Dedifferentiated amniotic fluid mesenchymal stem cell (primary cell): ENCODE data around the gene PRKCD.
A peak's percentile ranks its signal among the peaks of the same experiment; 100 is the strongest.

ENCODE experiments used
- DNase-seq: peaks from one replicate; pipeline ENCODE4 v3.0.0-alpha.2; 2016; ENCODE audit errors: extremely low spot score

Gene PRKCD

DNA sequence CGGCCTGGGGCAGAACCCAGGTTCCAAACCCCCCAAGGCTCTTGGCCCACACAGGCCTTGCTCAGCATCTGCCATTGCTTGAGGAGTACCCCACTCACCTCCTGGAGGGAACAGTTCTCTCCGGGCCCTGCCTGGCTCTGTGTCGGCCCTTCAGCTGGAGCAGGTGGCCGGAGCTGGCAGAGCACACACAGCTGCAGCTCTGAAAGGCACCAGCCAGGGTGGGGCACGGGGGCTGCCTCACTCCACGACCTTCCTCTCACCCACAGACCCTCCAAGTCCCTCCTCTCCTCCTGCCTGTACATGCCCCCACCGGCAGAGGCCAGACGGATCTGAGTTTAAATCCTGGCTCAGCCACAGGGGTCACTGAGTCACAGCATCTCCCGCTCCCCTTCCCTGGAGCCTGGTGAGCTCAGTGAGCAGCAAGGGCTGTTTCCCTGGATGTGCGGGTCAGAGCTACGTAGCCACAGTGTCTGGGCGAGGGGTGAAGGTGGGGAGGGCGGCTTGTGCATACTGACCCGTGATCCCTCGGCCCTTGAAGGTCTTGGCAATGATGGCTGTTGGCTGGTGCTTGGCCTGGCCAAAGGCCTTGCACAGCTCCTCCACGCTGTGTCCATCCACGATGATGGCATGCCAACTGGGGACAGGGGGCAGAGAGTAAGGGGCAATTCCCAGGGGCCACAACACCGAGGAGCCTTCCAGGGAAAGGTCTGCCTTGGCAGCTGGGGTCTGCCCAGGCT, 71.8 kb downstream of the PRKCD start:
- no peak for DNase-seq

DNA sequence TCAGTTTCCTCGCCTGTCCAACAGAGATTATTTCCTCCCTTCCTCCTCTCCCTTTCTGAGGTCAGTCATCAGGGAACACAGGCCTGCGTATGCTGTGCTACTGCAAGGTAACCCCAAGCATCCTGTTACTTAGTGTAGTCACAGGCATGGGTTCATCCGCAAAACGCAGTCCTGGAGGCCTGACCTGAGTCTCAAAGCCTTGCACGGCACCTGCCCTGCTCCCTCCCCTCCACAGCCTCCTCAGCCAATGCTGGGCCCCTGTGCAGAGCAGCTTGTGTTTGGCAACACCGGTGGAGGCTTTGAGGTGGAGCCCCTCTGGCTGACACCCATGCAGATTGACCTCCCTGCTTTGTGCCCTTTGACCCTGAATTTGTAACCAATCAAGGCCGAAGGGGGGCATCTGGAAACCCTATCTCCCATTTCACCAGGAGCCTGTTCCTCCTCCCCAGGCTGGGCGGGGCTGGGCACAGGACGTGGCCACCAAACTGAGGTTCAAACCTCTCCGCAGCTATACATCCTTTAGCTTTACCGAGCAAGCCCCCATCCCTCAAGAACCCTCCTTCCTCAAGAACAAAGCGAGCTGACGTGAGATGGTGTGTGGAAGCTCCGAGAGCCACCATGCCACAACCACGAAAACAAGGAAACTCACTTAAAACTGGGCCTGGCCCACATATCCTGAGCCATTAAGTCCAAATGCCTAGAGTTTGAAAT, 73.3 kb downstream of the PRKCD start:
- DNase-seq = no peak

GRCh38 chr3:53234841-53235232, 73.8 kb downstream of the PRKCD start:
- no peak for DNase-seq

- no peak for DNase-seq
Observed at GRCh38 chr3:53235545-53235944, 74.5 kb downstream of the PRKCD start.

GRCh38 chr3:53236112-53236841, 75.3 kb downstream of the PRKCD start:
- peak; percentile 74 for DNase-seq

- DNase-seq = peak; percentile 95
Observed at GRCh38 chr3:53238051-53238850, 77.2 kb downstream of the PRKCD start.

- DNase-seq = no peak
Observed at GRCh38 chr3:53238886-53239285, 77.9 kb downstream of the PRKCD start.

GRCh38 chr3:53239800-53240199, 78.8 kb downstream of the PRKCD start:
- DNase-seq = no peak

GRCh38 chr3:53240989-53241972, 80.3 kb downstream of the PRKCD start:
- no peak for DNase-seq

DNA sequence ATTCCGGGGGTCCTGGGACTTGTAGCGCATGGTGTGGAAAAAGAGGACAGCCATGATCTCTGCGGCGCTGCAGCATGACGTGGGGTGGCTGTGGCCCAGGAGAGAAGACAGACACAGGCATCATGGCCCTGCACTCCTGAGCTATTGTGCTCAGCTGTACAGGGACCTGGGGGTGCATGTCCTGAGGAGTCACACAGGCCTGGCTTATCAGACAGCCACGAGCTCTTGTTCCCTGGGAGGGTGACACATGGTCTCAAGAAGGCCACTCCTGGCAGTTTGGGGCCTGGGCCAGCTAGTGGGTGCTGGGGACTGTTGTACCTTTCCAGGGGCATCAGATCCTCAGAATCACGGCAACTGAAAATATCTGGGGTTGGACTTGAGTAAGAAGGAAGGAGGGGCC, 81.1 kb downstream of the PRKCD start:
- no peak for DNase-seq
